Thymus (tissue), 11 donors: Measurements from ENCODE around the gene RAP1GAP. TPM values are rescaled to one million over a fixed set of nuclear protein-coding genes. Genes with fewer than 3 reads are reported as not detected.

Experiments used
- DNase-seq, 9 donors: peaks; one replicate each; pipeline ENCODE4 v3.0.0-alpha.2; 2013; ENCODE audit warnings: low spot score in 9 of 9, low read depth in 6 of 9, missing footprints in 1 of 9
- H3K27ac ChIP-seq, 2 donors: one replicate each; pipeline ENCODE4 v1.5.1; 2013; ENCODE audit warnings: control low read depth in 1 of 2, low read depth in 1 of 2, low read length in 1 of 2, mild to moderate bottlenecking in 1 of 2, moderate library complexity in 1 of 2
- H3K27me3 ChIP-seq, 2 donors: one replicate each; pipeline ENCODE4 v1.5.1; 2013; ENCODE audit warnings: low read length in 1 of 2; ENCODE audit not compliant: control insufficient read depth in 2 of 2, insufficient read depth in 1 of 2
- H3K36me3 ChIP-seq, 2 donors: one replicate each; pipeline ENCODE4 v1.5.1; 2013; ENCODE audit warnings: low read length in 1 of 2, mild to moderate bottlenecking in 1 of 2, moderate library complexity in 1 of 2; ENCODE audit not compliant: control insufficient read depth in 2 of 2, insufficient read depth in 2 of 2
- H3K4me1 ChIP-seq, 2 donors: one replicate each; pipeline ENCODE4 v1.5.1; 2013; ENCODE audit warnings: low read length in 2 of 2; ENCODE audit not compliant: control insufficient read depth in 2 of 2, insufficient read depth in 2 of 2
- H3K4me3 ChIP-seq, 2 donors: one replicate each; pipeline ENCODE4 v1.5.1; 2013; ENCODE audit warnings: low read length in 2 of 2, control low read depth in 1 of 2, mild to moderate bottlenecking in 1 of 2
- H3K9me3 ChIP-seq, 2 donors: one replicate each; pipeline ENCODE4 v1.5.1; 2013; ENCODE audit warnings: low read length in 1 of 2, mild to moderate bottlenecking in 1 of 2; ENCODE audit not compliant: control insufficient read depth in 2 of 2, insufficient read depth in 1 of 2
- WGBS: extraction: QIAGEN DNeasy Blood & Tissue Kit; methylation state at CpG from one replicate; pipeline ENCODE4 v1.1.7; 2013; 5-methylcytosine and 5-hydroxymethylcytosine counted together
- polyA plus RNA-seq: library from polyadenylated mRNA; stranded (reverse); fragments of 200-250 nt; gene quantifications from one replicate; pipeline ENCODE4 v1.2.3, GENCODE V29; 2013
- total RNA-seq: library from RNA; stranded (reverse); fragments of 120-200 nt; gene quantifications from one replicate; pipeline ENCODE4 v1.2.4, GENCODE V29; 2013
- donor health status: healthy.

RAP1GAP gene
- total and polyA plus RNA-seq, 2 donors, result 1.6 to 3.5 TPM

DNA sequence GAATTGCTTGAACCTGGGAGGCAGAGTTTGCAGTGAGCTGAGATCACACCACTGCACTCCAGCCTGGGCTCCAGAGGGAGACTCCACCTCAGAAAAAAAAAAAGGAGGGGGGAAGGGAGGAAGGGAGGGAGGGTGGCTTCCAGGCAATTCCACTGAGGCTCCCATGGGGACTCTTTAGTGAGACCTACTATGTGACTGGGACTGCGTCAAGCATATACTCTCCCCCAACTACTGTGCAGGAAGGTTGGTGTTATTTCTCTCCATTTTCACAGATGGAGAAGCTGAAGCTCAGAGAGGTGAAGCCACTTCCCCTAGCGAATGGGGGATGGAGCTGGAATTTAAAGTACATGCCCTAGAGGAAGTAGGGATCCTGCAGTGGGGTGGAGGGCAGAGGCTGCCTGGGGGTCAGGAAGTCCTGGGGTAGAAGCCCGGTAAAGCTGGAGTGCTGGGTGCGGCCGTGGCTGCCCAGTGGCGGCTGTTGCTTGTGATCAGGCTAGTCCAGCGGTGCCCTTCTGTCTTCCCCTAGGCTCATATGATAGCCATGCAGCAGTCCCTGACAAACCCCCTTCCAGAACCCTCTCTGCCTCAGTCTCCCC, 40.3 kb downstream of the RAP1GAP start:
- peaks cover 0 to 11% of the 10 kb centered on the region in 2 donors for H3K27me3 ChIP-seq

DNA sequence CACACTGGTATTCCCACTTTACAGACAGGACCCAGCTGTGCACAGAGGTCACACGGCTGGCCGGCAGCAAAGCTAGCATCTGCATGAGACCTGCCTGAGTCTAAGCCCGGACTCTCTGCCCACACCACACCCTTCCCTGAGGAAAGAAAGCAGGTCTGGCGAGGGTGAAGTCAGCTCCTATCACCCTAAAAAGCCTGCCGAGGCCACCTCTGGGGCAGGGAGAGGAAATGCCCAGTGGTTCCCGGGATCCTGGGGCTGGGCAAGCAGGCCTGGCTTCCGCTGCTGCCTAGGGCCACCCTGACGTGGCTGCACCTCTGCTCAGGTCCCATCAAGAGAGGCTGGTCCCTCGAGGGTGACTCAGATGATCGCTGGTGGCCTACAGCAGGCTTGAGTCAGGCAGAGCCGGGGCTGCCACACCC, 42.2 kb downstream of the RAP1GAP start:
- no peak overlapping the region for H3K4me3 ChIP-seq
- 94% methylated on average over 11 of the region's 11 CpGs for WGBS
- peaks cover 2 to 57% of the 10 kb centered on the region in 2 donors for H3K4me1 ChIP-seq
- peaks cover 8 to 27% of the 10 kb centered on the region in 2 donors for H3K27me3 ChIP-seq
- H3K9me3 ChIP-seq, result no peaks in the 10 kb centered on the region
- DNase-seq, result no peak
- no peak overlapping the region for H3K27ac ChIP-seq
- H3K36me3 ChIP-seq, result no peaks in the 10 kb centered on the region

More for the DNA sequence above, 40.3 kb downstream of the RAP1GAP start:
- H3K36me3 ChIP-seq, result no peaks in the 10 kb centered on the region
- H3K9me3 ChIP-seq, result no peaks in the 10 kb centered on the region
- WGBS, result 19% methylated on average over 7 of the region's 7 CpGs
- peaks cover 0 to 55% of the 10 kb centered on the region in 2 donors for H3K4me1 ChIP-seq
- no peak overlapping the region for H3K4me3 ChIP-seq
- H3K27ac ChIP-seq, result no peak overlapping the region
- DNase-seq, result no peak

DNA sequence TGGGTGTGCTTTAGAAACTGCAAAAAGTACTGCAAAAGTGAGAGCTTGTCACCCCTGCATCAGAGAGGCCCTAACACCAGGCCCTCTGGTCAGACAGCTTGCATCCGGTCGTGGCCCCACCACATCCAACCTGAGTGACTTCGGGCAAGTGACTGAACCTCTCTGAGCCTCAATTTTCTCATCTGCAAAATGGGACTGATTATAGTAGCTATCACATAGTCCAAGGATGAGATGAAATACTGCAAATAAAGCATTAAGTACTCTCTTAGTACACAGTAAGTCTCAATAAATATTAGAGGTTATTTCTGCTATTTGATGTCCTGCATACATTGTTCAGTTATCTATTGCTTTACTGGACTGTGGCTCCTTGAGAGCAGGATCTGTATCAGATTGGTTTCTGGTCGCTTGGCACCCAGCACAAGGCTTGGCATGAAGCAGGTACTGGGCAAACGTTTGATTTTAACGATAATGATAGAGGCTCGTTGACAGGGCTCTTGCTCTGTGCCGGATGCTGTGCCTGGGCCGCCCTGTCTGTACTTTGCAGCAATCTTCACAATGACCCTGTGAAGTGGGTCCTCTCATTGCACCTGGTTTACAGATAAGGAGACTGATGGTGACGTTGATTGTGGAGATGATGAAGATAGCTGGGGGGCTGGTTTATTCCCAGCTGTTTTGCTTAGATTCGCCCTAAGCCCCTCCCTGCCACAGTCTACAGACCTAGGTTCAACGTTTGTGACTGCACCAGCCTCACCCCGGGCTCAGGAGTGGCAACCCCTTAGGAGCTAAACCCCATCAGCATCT, 43.6 kb downstream of the RAP1GAP start:
- H3K27me3 ChIP-seq, result peaks cover 15 to 38% of the 10 kb centered on the region in 2 donors
- no peak overlapping the region for H3K4me3 ChIP-seq
- peak in 3 of 9 donors; percentile 12 to 52 (median 49) for DNase-seq
- H3K9me3 ChIP-seq, result no peaks in the 10 kb centered on the region
- WGBS, result 92% methylated on average over 13 of the region's 13 CpGs
- peak overlapping the region in 1 of 2 donors; percentile 37 for H3K27ac ChIP-seq
- H3K36me3 ChIP-seq, result no peaks in the 10 kb centered on the region
- H3K4me1 ChIP-seq, result peaks cover 2 to 47% of the 10 kb centered on the region in 2 donors

DNA sequence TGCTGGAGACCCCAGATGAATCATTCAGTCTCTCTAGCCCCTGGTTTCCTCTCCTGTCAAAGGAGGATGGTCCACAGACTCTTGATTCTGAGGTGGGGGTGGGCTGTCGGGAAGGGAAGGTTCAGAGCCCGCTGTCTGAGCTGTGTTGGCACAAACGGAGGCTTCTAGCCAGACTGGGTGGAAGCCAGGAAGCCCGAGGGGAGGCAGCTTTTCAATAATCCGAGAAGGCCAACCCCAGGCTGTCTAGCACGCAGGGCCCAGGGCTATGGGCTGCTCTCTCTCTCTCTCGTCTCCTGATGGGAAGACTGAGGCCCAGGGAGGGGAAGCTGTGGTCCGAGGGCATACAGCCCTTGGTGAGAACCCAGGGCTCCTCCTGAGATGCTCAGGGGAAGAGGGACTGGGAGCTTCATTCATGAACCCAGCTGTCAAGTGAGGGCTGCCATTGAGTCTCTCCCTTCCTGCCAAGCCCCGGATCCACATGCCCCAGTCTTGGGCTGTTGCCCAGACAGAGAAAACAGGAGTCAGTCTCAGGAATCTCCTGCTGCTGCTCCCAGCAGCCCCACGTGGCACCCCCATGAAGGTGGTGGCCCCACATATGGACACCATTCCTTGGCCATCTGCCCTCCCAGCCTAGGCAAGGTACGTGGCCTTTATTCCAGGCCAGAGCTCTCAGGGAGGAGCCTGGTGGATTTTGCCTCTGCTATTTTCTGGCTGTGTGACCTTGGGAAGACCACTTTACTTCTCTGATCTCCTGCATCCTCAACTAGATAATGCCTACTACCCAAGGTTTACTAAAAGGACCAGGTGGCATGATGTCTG, 44.4 kb downstream of the RAP1GAP start:
- H3K4me3 ChIP-seq, result no peak overlapping the region
- no peak for DNase-seq
- no peaks in the 10 kb centered on the region for H3K36me3 ChIP-seq
- H3K9me3 ChIP-seq, result no peaks in the 10 kb centered on the region
- WGBS, result 92% methylated on average over 11 of the region's 11 CpGs
- no peak overlapping the region for H3K27ac ChIP-seq
- H3K4me1 ChIP-seq, result peaks cover 2 to 42% of the 10 kb centered on the region in 2 donors
- H3K27me3 ChIP-seq, result peaks cover 15 to 46% of the 10 kb centered on the region in 2 donors

DNA sequence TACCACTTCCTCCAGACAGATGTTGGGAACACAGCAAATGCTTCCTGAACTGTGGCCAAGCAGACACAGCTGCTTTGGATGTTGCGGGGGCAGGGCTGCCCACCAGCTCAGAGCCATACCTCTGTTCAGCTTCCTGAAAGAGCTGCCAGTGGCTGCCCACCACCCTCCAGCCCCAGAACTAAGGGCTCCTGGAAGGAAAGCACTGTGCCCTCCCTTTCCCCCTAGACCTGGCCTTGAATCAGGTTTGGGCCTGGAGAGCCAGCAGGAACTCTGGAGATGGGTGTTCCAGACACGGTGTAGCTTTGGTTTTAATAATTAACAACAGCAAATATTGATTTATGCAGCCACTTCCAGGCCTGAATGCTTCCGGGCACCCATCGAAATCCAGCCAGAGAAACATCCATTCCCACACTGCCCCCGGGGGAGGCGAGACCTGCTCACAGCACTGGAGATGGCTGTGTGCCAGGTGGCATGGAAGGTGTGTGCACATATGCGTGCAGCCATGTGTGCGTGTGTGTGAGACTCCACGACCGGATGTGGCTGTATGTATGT, 45.7 kb downstream of the RAP1GAP start:
- 85% methylated on average over 10 of the region's 10 CpGs for WGBS
- DNase-seq, result no peak
- H3K27me3 ChIP-seq, result peaks cover 15 to 51% of the 10 kb centered on the region in 2 donors

DNA sequence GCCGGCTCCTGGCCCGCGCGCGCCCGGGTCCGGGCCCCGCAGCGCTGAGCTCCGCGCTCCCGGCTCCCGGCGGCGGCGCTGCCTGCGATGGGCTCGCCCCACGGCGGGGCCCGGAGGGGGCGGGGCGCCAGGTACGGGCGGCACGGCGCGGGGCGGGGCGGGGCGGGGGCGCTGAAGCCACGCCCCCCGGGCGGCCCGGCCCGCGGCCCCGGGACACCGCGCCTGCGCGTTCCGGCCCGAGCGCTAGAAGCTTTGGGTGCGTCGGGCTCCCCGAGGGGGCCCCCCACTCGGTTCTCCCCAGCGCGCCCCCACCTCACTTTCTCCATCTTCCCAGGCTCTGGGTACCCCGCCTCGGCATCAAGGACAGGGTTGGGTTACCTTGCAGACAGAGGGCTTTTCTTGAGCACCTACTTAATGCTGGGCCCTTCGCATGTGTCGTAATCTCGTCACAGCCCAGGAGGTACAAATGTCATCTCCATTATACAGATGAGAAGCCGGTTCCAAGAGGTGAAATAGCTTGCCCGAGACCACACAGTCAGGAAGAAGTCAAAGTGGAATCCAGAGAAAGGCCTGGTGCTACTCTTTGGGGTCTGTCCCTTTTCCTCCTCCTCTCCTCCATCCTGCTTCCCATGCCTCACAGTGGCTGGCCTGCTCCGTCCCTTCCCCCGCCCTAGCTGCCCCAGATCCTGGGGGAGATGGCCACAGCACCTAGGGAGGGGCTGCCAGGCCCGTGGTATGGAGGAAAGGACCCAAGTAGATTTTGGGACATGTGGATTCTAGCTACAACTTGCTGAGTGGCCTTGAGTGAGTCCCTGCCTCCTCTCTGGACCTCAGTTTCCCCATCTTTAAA, 46.5 kb downstream of the RAP1GAP start:
- no peaks in the 10 kb centered on the region for H3K36me3 ChIP-seq

More for the DNA sequence above, 45.7 kb downstream of the RAP1GAP start:
- H3K4me3 ChIP-seq, result no peak overlapping the region
- H3K27ac ChIP-seq, result no peak overlapping the region
- peaks cover 2 to 47% of the 10 kb centered on the region in 2 donors for H3K4me1 ChIP-seq
- H3K36me3 ChIP-seq, result no peaks in the 10 kb centered on the region
- H3K9me3 ChIP-seq, result no peaks in the 10 kb centered on the region

DNA sequence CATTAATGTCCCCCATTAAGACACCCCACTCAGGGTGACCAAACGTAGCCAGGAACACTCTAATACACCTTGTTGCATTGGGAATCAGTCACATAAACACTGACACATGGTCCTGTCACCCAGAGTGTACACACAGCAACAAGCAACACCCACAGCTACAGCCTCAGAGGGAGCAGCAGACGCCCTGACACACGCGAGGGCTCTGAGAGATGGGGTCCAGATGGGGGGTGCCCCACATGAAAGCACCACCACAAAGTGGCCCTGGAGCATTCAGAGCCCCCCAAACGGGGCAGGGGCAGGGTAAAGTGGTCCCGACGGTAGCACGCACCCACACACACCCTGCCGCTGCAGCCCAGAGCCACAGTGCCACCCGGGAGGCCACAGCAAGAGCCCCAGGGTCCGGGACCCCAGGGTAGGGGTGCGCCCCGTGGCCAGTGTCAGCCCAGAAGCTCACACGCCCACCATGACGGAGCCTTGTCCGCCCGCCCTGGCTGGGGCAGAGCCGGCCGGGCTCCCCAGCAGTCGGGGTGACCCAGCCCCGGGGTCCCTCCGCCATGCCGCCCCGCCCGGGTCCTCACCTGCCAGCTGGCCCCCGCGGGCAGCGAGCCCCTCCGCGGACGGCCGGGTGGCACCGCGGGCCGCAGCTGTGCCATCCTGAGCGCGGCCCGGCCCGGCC, 47.3 kb downstream of the RAP1GAP start:
- H3K36me3 ChIP-seq, result no peaks in the 10 kb centered on the region
- no peak overlapping the region for H3K27ac ChIP-seq
- DNase-seq, result no peak
- H3K27me3 ChIP-seq, result peaks cover 15 to 62% of the 10 kb centered on the region in 2 donors
- H3K9me3 ChIP-seq, result no peaks in the 10 kb centered on the region
- H3K4me3 ChIP-seq, result peak overlapping the region; percentile 14 to 34
- peaks cover 2 to 46% of the 10 kb centered on the region in 2 donors for H3K4me1 ChIP-seq
- WGBS, result 42% methylated on average over 39 of the region's 39 CpGs

More for the DNA sequence above, 46.5 kb downstream of the RAP1GAP start:
- 12% methylated on average over 62 of the region's 62 CpGs for WGBS
- H3K4me1 ChIP-seq, result peaks cover 2 to 50% of the 10 kb centered on the region in 2 donors
- DNase-seq, result peak in 3 of 9 donors; percentile 39 to 51 (median 45)
- peak overlapping the region in 1 of 2 donors; percentile 34 for H3K4me3 ChIP-seq
- peak overlapping the region in 1 of 2 donors; percentile 40 for H3K27ac ChIP-seq
- H3K27me3 ChIP-seq, result peaks cover 15 to 56% of the 10 kb centered on the region in 2 donors
- no peaks in the 10 kb centered on the region for H3K9me3 ChIP-seq

DNA sequence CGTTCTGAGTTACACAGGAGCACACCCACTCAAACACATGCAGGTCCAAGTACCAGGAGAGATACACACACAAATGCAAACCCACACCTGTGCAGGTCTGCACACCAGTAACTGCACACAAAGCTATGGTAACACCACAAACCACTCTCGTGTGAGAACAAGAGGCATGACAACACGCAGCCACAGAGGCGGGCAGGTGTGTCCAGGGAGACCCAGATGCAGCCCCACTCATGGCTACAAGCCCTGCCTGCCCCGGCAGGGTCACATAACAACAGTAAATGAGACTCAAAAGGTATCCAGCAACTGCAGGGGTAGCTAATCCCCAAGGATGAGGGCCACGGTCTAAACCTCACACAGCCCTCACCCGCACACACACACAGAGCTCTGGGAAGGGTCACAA, 48.1 kb downstream of the RAP1GAP start:
- Histone ChIP-seq H3K27me3 (peaks cover 15 to 62% of the 10 kb centered on the region in 2 donors), H3K4me3 (no peak overlapping the region), H3K36me3 (no peaks in the 10 kb centered on the region), H3K27ac (no peak overlapping the region), H3K9me3 (no peaks in the 10 kb centered on the region), H3K4me1 (peaks cover 2 to 37% of the 10 kb centered on the region in 2 donors)
- DNase-seq, result no peak
- WGBS, result 89% methylated on average over 7 of the region's 7 CpGs
